ENCODE measurements around the gene GPHN.
A peak's percentile ranks its signal among the peaks of the same experiment; 100 is the strongest.

The GPHN gene

DNA sequence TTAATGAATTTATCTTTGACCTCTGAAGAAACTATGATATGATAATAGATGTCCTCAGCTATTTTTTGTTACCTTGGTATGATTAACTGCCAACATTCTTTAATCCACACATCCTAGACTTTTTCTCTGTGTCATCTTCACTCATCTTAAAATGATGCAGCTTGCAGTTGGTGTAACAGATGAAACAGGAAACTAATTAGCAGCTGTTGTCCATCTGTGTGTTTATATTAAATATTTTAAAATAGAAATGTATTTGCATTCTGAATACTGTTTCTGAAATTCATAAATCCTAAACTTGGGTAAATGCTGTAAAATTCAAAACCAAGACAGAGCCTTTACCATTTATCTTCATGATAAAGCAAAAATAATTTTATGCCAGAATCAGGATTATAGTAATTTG lies 625.2 kb downstream of the GPHN start:
- TF ChIP-seq YY1 (IDR thresholded peaks at IDR 0.05; ENCODE audit: low read depth) (no peak), EGR1 (IDR thresholded peaks at IDR 0.05) (no peak), NFIC (IDR thresholded peaks at IDR 0.05) (no peak), CEBPB (IDR thresholded peaks at IDR 0.05) (no peak), ZBTB7A (IDR thresholded peaks at IDR 0.05; ENCODE audit: low read depth) (no peak), RAD21 (IDR thresholded peaks at IDR 0.05; ENCODE audit: low read depth) (no peak), TCF12 (IDR thresholded peaks at IDR 0.05; ENCODE audit: low read depth) (no peak), REST (IDR thresholded peaks at IDR 0.05; ENCODE audit: low read depth) (no peak), CREB1 (IDR thresholded peaks at IDR 0.05; ENCODE audit: low read depth) (no peak), TAF1 (IDR thresholded peaks at IDR 0.05; ENCODE audit: low read depth) (no peak), FOXM1 (IDR thresholded peaks at IDR 0.05; ENCODE audit: borderline replicate concordance, low read depth) (no peak), TEAD4 (IDR thresholded peaks at IDR 0.05) (no peak), EP300 (IDR thresholded peaks at IDR 0.05; ENCODE audit: borderline replicate concordance) (no peak)
- TF ChIP-seq, protein P1, sequence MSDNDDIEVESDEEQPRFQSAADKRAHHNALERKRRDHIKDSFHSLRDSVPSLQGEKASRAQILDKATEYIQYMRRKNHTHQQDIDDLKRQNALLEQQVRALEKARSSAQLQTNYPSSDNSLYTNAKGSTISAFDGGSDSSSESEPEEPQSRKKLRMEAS (IDR thresholded peaks at IDR 0.05), result no peak
- TF ChIP-seq, protein P2, sequence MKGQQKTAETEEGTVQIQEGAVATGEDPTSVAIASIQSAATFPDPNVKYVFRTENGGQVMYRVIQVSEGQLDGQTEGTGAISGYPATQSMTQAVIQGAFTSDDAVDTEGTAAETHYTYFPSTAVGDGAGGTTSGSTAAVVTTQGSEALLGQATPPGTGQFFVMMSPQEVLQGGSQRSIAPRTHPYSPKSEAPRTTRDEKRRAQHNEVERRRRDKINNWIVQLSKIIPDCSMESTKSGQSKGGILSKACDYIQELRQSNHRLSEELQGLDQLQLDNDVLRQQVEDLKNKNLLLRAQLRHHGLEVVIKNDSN (IDR thresholded peaks at IDR 0.05), result no peak

DNA sequence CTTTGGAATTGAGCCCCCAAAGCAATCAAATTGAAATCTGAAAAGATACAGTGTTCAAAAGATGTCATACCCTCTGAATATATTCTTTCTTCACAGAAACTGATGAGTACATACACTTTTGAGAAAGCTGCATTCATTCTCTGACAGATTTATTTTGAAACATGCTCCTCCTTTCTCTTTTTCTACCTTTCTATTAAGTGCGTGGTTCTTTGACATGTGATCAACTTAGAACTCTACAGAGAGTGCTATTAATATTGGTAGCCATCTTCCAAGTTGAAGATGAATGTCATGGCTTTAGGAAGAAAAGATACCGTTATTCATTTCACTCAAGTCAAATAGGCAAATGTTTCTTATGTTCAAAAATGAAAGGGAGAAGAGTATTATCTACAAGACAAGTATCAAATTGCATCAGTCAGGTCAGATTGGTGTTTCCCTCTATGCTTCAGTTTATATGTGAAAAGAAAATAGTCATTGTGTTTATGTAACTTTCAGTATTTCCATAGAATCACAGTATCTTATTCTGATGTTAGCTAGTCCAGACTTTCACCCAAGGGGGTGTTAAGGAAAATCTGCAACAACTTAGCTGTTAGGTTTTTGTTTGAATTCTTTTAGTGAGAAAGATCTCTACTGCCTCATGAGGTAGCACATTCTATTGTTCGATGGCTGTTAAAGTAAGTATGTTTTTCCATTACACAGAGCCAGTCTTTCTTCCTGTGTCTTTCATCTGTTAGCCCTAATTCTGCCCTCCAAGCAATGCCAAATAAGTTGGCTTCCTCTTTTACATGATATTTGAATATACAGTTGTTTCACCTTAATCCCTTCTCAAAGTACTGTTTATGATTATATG lies 625.9 kb downstream of the GPHN start:
- TF ChIP-seq FOXM1 (IDR thresholded peaks at IDR 0.05; ENCODE audit: borderline replicate concordance, low read depth) (no peak), REST (IDR thresholded peaks at IDR 0.05; ENCODE audit: low read depth) (no peak), EGR1 (IDR thresholded peaks at IDR 0.05) (no peak), TEAD4 (IDR thresholded peaks at IDR 0.05) (no peak), ZBTB7A (IDR thresholded peaks at IDR 0.05; ENCODE audit: low read depth) (no peak), CREB1 (IDR thresholded peaks at IDR 0.05; ENCODE audit: low read depth) (no peak), RAD21 (IDR thresholded peaks at IDR 0.05; ENCODE audit: low read depth) (no peak), EP300 (IDR thresholded peaks at IDR 0.05; ENCODE audit: borderline replicate concordance) (no peak), NFIC (IDR thresholded peaks at IDR 0.05) (no peak), YY1 (IDR thresholded peaks at IDR 0.05; ENCODE audit: low read depth) (no peak), CEBPB (IDR thresholded peaks at IDR 0.05) (no peak)
- TF ChIP-seq, protein P2 (IDR thresholded peaks at IDR 0.05), result no peak
- TF ChIP-seq, protein P1 (IDR thresholded peaks at IDR 0.05), result no peak

DNA sequence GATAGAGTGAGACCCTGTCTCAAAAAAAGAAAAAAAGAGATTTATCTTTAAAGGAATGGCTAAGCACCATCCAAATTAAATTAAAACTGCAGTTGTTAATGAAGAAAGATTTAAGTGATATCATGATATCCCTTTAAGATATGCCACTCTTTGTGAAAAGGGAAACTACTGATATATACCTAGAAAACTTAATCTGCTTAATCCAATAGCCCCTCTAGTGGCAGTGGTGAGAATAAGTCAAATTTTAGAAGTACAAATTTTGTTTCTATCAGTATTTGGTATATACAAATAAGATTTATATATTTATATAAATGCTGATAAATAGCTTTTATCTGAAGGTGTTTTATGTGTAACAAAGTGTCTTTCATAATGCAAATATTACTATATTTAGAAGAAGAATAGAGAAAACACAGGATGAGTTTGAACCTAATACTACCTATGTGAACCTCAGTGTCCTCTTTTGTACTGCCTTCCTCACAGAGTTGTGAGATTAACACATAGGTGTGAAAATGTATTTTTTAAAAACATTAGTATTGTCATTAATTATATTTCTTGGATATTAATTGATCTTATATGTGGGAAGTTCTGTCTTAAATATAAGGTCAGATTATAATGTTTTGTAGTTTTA lies 629.9 kb downstream of the GPHN start:
- TF ChIP-seq, protein P1 (IDR thresholded peaks at IDR 0.05), result no peak
- TF ChIP-seq RAD21 (IDR thresholded peaks at IDR 0.05; ENCODE audit: low read depth), result peak; percentile 49

GRCh38 chr14:67140556-67140955 lies 632.6 kb downstream of the GPHN start:
- TF ChIP-seq FOXM1 (IDR thresholded peaks at IDR 0.05; ENCODE audit: borderline replicate concordance, low read depth) (no peak), ZBTB7A (IDR thresholded peaks at IDR 0.05; ENCODE audit: low read depth) (no peak), CREB1 (IDR thresholded peaks at IDR 0.05; ENCODE audit: low read depth) (no peak), TAF1 (IDR thresholded peaks at IDR 0.05; ENCODE audit: low read depth) (no peak), NFIC (IDR thresholded peaks at IDR 0.05) (no peak), YY1 (IDR thresholded peaks at IDR 0.05; ENCODE audit: low read depth) (no peak), EP300 (IDR thresholded peaks at IDR 0.05; ENCODE audit: borderline replicate concordance) (no peak), TCF12 (IDR thresholded peaks at IDR 0.05; ENCODE audit: low read depth) (no peak), TEAD4 (IDR thresholded peaks at IDR 0.05) (no peak), REST (IDR thresholded peaks at IDR 0.05; ENCODE audit: low read depth) (no peak), RAD21 (IDR thresholded peaks at IDR 0.05; ENCODE audit: low read depth) (no peak), CEBPB (IDR thresholded peaks at IDR 0.05) (no peak), EGR1 (IDR thresholded peaks at IDR 0.05) (no peak)
- TF ChIP-seq, protein P1 (IDR thresholded peaks at IDR 0.05), result no peak
- TF ChIP-seq, protein P2 (IDR thresholded peaks at IDR 0.05), result no peak

Data from Ishikawa (cell line).